HCT116 (cell line): ENCODE measurements around the gene CA10. TPM values are rescaled to one million over a fixed set of nuclear protein-coding genes. Genes with fewer than 3 reads are reported as not detected.

Source experiments
- ATAC-seq: fragments of 200-7000 bp; cut with Tn5 transposase; 2 replicates; pipeline ENCODE4 v1.9.1; 2020; ENCODE audit warnings: mild to moderate bottlenecking, moderate library complexity
- BruUV-seq: library from RNA; stranded (reverse); fragments of 400-500 nt; replicated peaks from 2 replicates; lab custom pipeline; 2021; lab: Mats Ljungman, UMichigan
- CTCF ChIA-PET: fragments of 300-600 bp; sonication (Branson Sonifier 250); formaldehyde crosslinking; loops from one replicate; lab custom pipeline; 2021; ENCODE audit warnings: antibody characterized with exemption; lab: Charles Lee
- POLR2A ChIA-PET: fragments of 300-600, 350-600 bp; sonication (Branson Sonifier 250); formaldehyde crosslinking; loops from one replicate; lab custom pipeline; 2021; ENCODE audit warnings: antibody characterized with exemption; lab: Charles Lee
- RAD21 ChIA-PET, 2 experiments: fragments of 300-600 bp; sonication (Branson Sonifier 250); formaldehyde crosslinking; loops; one replicate each; lab custom pipeline; 2023; ENCODE audit warnings: low total read pairs in 2 of 2; ENCODE audit not compliant: uncharacterized antibody in 2 of 2, unreplicated experiment in 2 of 2, low non-redundant PET in 1 of 2; lab: Charles Lee
- DNase-seq: peaks from one replicate; pipeline ENCODE4 v3.0.0-alpha.2; 2010; ENCODE audit warnings: low read depth, low spot score
- H2AFZ ChIP-seq: fragments of 200-600 bp; shearing (Covaris generic), sonication (generic); 2 replicates; pipeline ENCODE4 v1.6.1; 2017; ENCODE audit warnings: low read depth, mixed run types, mixed read lengths, antibody characterized with exemption, low read length; ENCODE audit not compliant: poor library complexity, severe bottlenecking
- H3K27ac ChIP-seq: 2 replicates; pipeline ENCODE4 v1.5.1; 2012; ENCODE audit warnings: low read depth, low read length
- H3K27me3 ChIP-seq: fragments of 200-600 bp; sonication (generic); 2 replicates; pipeline ENCODE4 v1.6.1; 2016; ENCODE audit warnings: mixed run types, low read length, mixed read lengths; ENCODE audit not compliant: insufficient read depth
- H3K36me3 ChIP-seq, 2 experiments: fragments of 200-500 bp in 1 of 2; fragments of 200-600 bp in 1 of 2; sonication (Bioruptor generic) in 1 of 2; sonication (generic) in 1 of 2; 2 replicates each; pipeline versions ENCODE4 v1.5.1 to v1.6.1; 2014 to 2016; ENCODE audit warnings: low read length in 2 of 2, inconsistent platforms in 1 of 2, mixed read lengths in 1 of 2, mixed run types in 1 of 2; ENCODE audit not compliant: insufficient read depth in 2 of 2, control insufficient read depth in 1 of 2
- H3K4me1 ChIP-seq, 2 experiments: fragments of 200-600 bp in 1 of 2; sonication (generic) in 1 of 2; 2 replicates each; pipeline versions ENCODE4 v1.5.1 to v1.6.1; 2012 to 2017; ENCODE audit warnings: low read length in 2 of 2, inconsistent platforms in 1 of 2, mild to moderate bottlenecking in 1 of 2, mixed read lengths in 1 of 2, mixed run types in 1 of 2, moderate library complexity in 1 of 2; ENCODE audit not compliant: insufficient read depth in 2 of 2, control insufficient read depth in 1 of 2
- H3K4me2 ChIP-seq: fragments of 200-600 bp; sonication (generic); 2 replicates; pipeline ENCODE4 v1.6.1; 2017; ENCODE audit warnings: mixed run types, low read length, mixed read lengths
- H3K4me3 ChIP-seq, 2 experiments: fragments of 200-600 bp in 1 of 2; sonication (generic) in 1 of 2; replicated peaks in 1 of 2; 2 replicates each; pipeline ENCODE4 v1.5.1; 2011 to 2016; ENCODE audit warnings: low read length in 2 of 2, control low read depth in 1 of 2, low read depth in 1 of 2, mild to moderate bottlenecking in 1 of 2, mixed read lengths in 1 of 2, mixed run types in 1 of 2
- H3K79me2 ChIP-seq: fragments of 200-600 bp; sonication (generic); 2 replicates; pipeline ENCODE4 v1.6.1; 2017; ENCODE audit warnings: mild to moderate bottlenecking, mixed run types, low read length, moderate library complexity, mixed read lengths; ENCODE audit not compliant: insufficient read depth
- H3K9ac ChIP-seq: fragments of 200-600 bp; sonication (generic); 2 replicates; pipeline ENCODE4 v1.6.1; 2016; ENCODE audit warnings: low read length, mixed read lengths
- H3K9me2 ChIP-seq: fragments of 200-600 bp; sonication (generic), shearing (Covaris generic); 2 replicates; pipeline ENCODE4 v1.6.1; 2017; ENCODE audit warnings: mixed run types, mild to moderate bottlenecking, moderate library complexity; ENCODE audit not compliant: insufficient read depth
- H3K9me3 ChIP-seq, 2 experiments: fragments of 200-500 bp in 1 of 2; fragments of 200-600 bp in 1 of 2; sonication (Bioruptor generic) in 1 of 2; sonication (generic) in 1 of 2; 2 replicates each; pipeline ENCODE4 v1.6.1; 2014 to 2017; ENCODE audit warnings: low read length in 2 of 2, mixed read lengths in 2 of 2, inconsistent platforms in 1 of 2, low read depth in 1 of 2, mild to moderate bottlenecking in 1 of 2, mixed run types in 1 of 2, moderate library complexity in 1 of 2; ENCODE audit not compliant: control insufficient read depth in 1 of 2, insufficient read depth in 1 of 2
- H4K20me1 ChIP-seq: fragments of 200-600 bp; sonication (generic), shearing (Covaris generic); 2 replicates; pipeline ENCODE4 v1.6.1; 2017; ENCODE audit warnings: mixed run types, mild to moderate bottlenecking, moderate library complexity; ENCODE audit not compliant: insufficient read depth
- EZH2 ChIP-seq: fragments of 200-600 bp; sonication (generic); IDR thresholded peaks from 2 replicates; pipeline ENCODE4 v1.6.1; 2017; ENCODE audit warnings: antibody characterized with exemption, mixed run types
- EZH2phosphoT487 ChIP-seq: fragments of 200-600 bp; IDR thresholded peaks from 2 replicates; pipeline ENCODE4 v1.6.1; 2018; ENCODE audit warnings: antibody characterized with exemption, borderline replicate concordance
- YY1 ChIP-seq: IDR thresholded peaks from 2 replicates; pipeline ENCODE4 v1.6.1; 2011; ENCODE audit warnings: low read length, low read depth, moderate library complexity, mild to moderate bottlenecking; ENCODE audit not compliant: insufficient replicate concordance; ENCODE audit errors: extremely low read depth
- ZFX ChIP-seq: fragments of 450-650 bp; IDR thresholded peaks from 2 replicates; pipeline ENCODE4 v1.6.1; 2017
- intact Hi-C: fragments of 100-400 bp; cut with micrococcal nuclease; formaldehyde crosslinking; loops from 2 replicates; pipeline ENCODE4 v1.10.0; 2022
- total RNA-seq: library from RNA; stranded (reverse); gene quantifications from one replicate; pipeline ENCODE4 v1.2.1, GENCODE V29; 2021; ENCODE audit not compliant: unreplicated experiment
- TF ChIP-seq, protein P1 (sequence below): IDR thresholded peaks from 2 replicates; pipeline ENCODE4 v1.6.1; 2012

Gene CA10
- total RNA-seq, 1 experiment from 2014 or later, result not detected

- ChIA-PET POLR2A (no interaction called here), CTCF (no interaction called here), RAD21 (no interaction called here)
- Histone ChIP-seq H3K79me2 (no peaks in the 10 kb centered on the region), H2AFZ (no peak overlapping the region), H3K4me3 (no peak overlapping the region), H3K9me3 (no peaks in the 10 kb centered on the region), H3K4me1 (no peaks in the 10 kb centered on the region), H3K27me3 (peaks cover 17% of the 10 kb centered on the region; the same call in 1 of the 2 replicates), H3K9ac (no peak overlapping the region), H3K36me3 (no peaks in the 10 kb centered on the region), H4K20me1 (no peaks in the 10 kb centered on the region), H3K9me2 (no peaks in the 10 kb centered on the region), H3K4me2 (no peak overlapping the region), H3K27ac (no peak overlapping the region)
- intact Hi-C loops, result no loop called here
- no peak for DNase-seq
- TF ChIP-seq EZH2phosphoT487 (no peak), YY1 (no peak), ZFX (no peak), EZH2 (no peak)
- TF ChIP-seq, protein P1, sequence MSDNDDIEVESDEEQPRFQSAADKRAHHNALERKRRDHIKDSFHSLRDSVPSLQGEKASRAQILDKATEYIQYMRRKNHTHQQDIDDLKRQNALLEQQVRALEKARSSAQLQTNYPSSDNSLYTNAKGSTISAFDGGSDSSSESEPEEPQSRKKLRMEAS, result no peak
- BruUV-seq, result no TSS peak
- ATAC-seq, result no peak
These were observed 436.8 kb downstream of the CA10 start for GRCh38 chr17:51721730-51722129.

GRCh38 chr17:51720439-51720838 is 438.1 kb downstream of the CA10 start:
- BruUV-seq, result no TSS peak
- intact Hi-C loops, result no loop called here

More at GRCh38 chr17:51720439-51720838, 438.1 kb downstream of the CA10 start:
- no peaks in the 10 kb centered on the region for H3K36me3 ChIP-seq
- no peak overlapping the region for H3K4me3 ChIP-seq
- H2AFZ ChIP-seq, result no peak overlapping the region
- peaks cover 8% of the 10 kb centered on the region; the same call in 1 of the 2 replicates for H3K27me3 ChIP-seq
- no peaks in the 10 kb centered on the region for H4K20me1 ChIP-seq
- H3K4me2 ChIP-seq, result no peak overlapping the region
- no peaks in the 10 kb centered on the region for H3K79me2 ChIP-seq
- no peak overlapping the region for H3K9ac ChIP-seq
- CTCF ChIA-PET, result no interaction called here
- POLR2A ChIA-PET, result no interaction called here
- DNase-seq, result no peak
- H3K27ac ChIP-seq, result no peak overlapping the region
- H3K4me1 ChIP-seq, result no peaks in the 10 kb centered on the region
- no peak for TF ChIP-seq ZFX
- TF ChIP-seq EZH2phosphoT487, result no peak
- no peak for TF ChIP-seq EZH2
- TF ChIP-seq, all 23 proteins: peak for 0
- ATAC-seq, result no peak
- Histone ChIP-seq H3K9me3 (no peaks in the 10 kb centered on the region), H3K9me2 (no peaks in the 10 kb centered on the region)
- RAD21 ChIA-PET, result no interaction called here
